ENCODE data around the gene PLEKHG3.

The PLEKHG3 gene

GRCh38 chr14:64765740-64766302 is 61.6 kb downstream of the PLEKHG3 start:
- Histone ChIP-seq H3K36me3 (no peaks in the 10 kb centered on the region), H3K4me1 (peaks cover 22% of the 10 kb centered on the region), H3K27me3 (no peaks in the 10 kb centered on the region), H3K9me3 (no peaks in the 10 kb centered on the region), H3K4me3 (ENCODE audit: low read depth, low read length) (no peak overlapping the region)
- TF ChIP-seq CTCF (IDR thresholded peaks at IDR 0.05; ENCODE audit: low read depth, low read length), result no peak
- no peak for DNase-seq

- DNase-seq, result no peak
- H3K4me3 ChIP-seq (ENCODE audit: low read depth, low read length), result no peak overlapping the region
- no peaks in the 10 kb centered on the region for H3K9me3 ChIP-seq
- peaks cover 16% of the 10 kb centered on the region for H3K4me1 ChIP-seq
- no peak for TF ChIP-seq CTCF (IDR thresholded peaks at IDR 0.05; ENCODE audit: low read depth, low read length)
- no peaks in the 10 kb centered on the region for H3K36me3 ChIP-seq
- no peaks in the 10 kb centered on the region for H3K27me3 ChIP-seq
Measured at GRCh38 chr14:64766430-64767151, 62.4 kb downstream of the PLEKHG3 start.

- no peak for TF ChIP-seq CTCF (IDR thresholded peaks at IDR 0.05; ENCODE audit: low read depth, low read length)
- Histone ChIP-seq H3K4me1 (peaks cover 16% of the 10 kb centered on the region), H3K9me3 (no peaks in the 10 kb centered on the region), H3K27me3 (no peaks in the 10 kb centered on the region), H3K36me3 (no peaks in the 10 kb centered on the region), H3K4me3 (ENCODE audit: low read depth, low read length) (no peak overlapping the region)
- DNase-seq, result no peak
Measured at GRCh38 chr14:64767215-64767964, 63.2 kb downstream of the PLEKHG3 start.

- no peak overlapping the region for H3K4me3 ChIP-seq (ENCODE audit: low read depth, low read length)
- no peaks in the 10 kb centered on the region for H3K9me3 ChIP-seq
- H3K27me3 ChIP-seq, result no peaks in the 10 kb centered on the region
- DNase-seq, result no peak
- H3K36me3 ChIP-seq, result no peaks in the 10 kb centered on the region
- peaks cover 11% of the 10 kb centered on the region for H3K4me1 ChIP-seq
- TF ChIP-seq CTCF (IDR thresholded peaks at IDR 0.05; ENCODE audit: low read depth, low read length), result no peak
Measured at GRCh38 chr14:64768401-64769095, 64.3 kb downstream of the PLEKHG3 start.

GRCh38 chr14:64769096-64770020 is 65.1 kb downstream of the PLEKHG3 start:
- H3K9me3 ChIP-seq, result no peaks in the 10 kb centered on the region; the same call in 1 of the 2 replicates
- no peaks in the 10 kb centered on the region for H3K36me3 ChIP-seq
- no peak overlapping the region for H3K4me3 ChIP-seq (ENCODE audit: low read depth, low read length)
- H3K27me3 ChIP-seq, result no peaks in the 10 kb centered on the region
- DNase-seq, result no peak
- no peak for TF ChIP-seq CTCF (IDR thresholded peaks at IDR 0.05; ENCODE audit: low read depth, low read length)
- peaks cover 3% of the 10 kb centered on the region for H3K4me1 ChIP-seq

Measured in BE2C (cell line).